ENCODE data around the gene NUDT1. TPM values are rescaled to one million over a fixed set of nuclear protein-coding genes. Genes with fewer than 3 reads are reported as not detected.

The NUDT1 gene
- total RNA-seq, 1 experiment from 2014 or later, result 84.7 TPM

- Histone ChIP-seq H3K23me2 (ENCODE audit: insufficient read length, low read depth, low read length, poor library complexity, severe bottlenecking) (no peaks in the 10 kb centered on the region), H4K91ac (ENCODE audit: insufficient read length, low read depth, low read length) (no peak overlapping the region), H3K9ac (ENCODE audit: extremely low read depth, insufficient read length, low read length) (no peak overlapping the region), H2BK12ac (ENCODE audit: insufficient read length, low read depth, low read length) (no peak overlapping the region), H3K56ac (ENCODE audit: insufficient read length, low read depth, low read length) (no peak overlapping the region), H2BK5ac (ENCODE audit: insufficient read length, low read length) (no peak overlapping the region), H3K18ac (ENCODE audit: insufficient read length, low read depth, low read length) (no peak overlapping the region), H3K4me1 (ENCODE audit: insufficient read depth, low read length) (no peaks in the 10 kb centered on the region), H3T11ph (ENCODE audit: low read length) (no peak overlapping the region), H2BK15ac (ENCODE audit: low read depth, low read length) (no peak overlapping the region), H2BK120ac (ENCODE audit: low read depth, low read length, poor library complexity, severe bottlenecking) (no peak overlapping the region), H3K23ac (ENCODE audit: insufficient read length, low read depth, low read length) (no peak overlapping the region), H3K27ac (ENCODE audit: insufficient read length, low read depth, low read length) (no peak overlapping the region), H2AFZ (ENCODE audit: low read length) (no peak overlapping the region), H3K79me2 (ENCODE audit: insufficient read depth, low read length) (no peaks in the 10 kb centered on the region), H3K4ac (ENCODE audit: low read depth, low read length) (no peak overlapping the region), H3K27me3 (ENCODE audit: insufficient read depth, low read length) (no peaks in the 10 kb centered on the region), H4K20me1 (ENCODE audit: control insufficient read depth, insufficient read depth, insufficient read length) (no peaks in the 10 kb centered on the region), H3K4me2 (ENCODE audit: insufficient read depth, insufficient read length, low read length) (no peak overlapping the region), H2AK5ac (ENCODE audit: insufficient read length, low read length) (no peak overlapping the region), H2BK20ac (ENCODE audit: low read depth, low read length, poor library complexity, severe bottlenecking) (no peak overlapping the region), H3K79me1 (ENCODE audit: insufficient read depth, low read depth, low read length, poor library complexity, severe bottlenecking) (peaks cover 5% of the 10 kb centered on the region), H4K8ac (replicated peaks; ENCODE audit: insufficient read length, low read depth, low read length) (no peak overlapping the region), H3K9me3 (ENCODE audit: control insufficient read depth, low read depth, low read length) (no peaks in the 10 kb centered on the region), H4K5ac (ENCODE audit: insufficient read length, low read depth, low read length) (no peak overlapping the region), H3K14ac (ENCODE audit: insufficient read depth, low read length) (no peak overlapping the region)
- TF ChIP-seq, protein P1, sequence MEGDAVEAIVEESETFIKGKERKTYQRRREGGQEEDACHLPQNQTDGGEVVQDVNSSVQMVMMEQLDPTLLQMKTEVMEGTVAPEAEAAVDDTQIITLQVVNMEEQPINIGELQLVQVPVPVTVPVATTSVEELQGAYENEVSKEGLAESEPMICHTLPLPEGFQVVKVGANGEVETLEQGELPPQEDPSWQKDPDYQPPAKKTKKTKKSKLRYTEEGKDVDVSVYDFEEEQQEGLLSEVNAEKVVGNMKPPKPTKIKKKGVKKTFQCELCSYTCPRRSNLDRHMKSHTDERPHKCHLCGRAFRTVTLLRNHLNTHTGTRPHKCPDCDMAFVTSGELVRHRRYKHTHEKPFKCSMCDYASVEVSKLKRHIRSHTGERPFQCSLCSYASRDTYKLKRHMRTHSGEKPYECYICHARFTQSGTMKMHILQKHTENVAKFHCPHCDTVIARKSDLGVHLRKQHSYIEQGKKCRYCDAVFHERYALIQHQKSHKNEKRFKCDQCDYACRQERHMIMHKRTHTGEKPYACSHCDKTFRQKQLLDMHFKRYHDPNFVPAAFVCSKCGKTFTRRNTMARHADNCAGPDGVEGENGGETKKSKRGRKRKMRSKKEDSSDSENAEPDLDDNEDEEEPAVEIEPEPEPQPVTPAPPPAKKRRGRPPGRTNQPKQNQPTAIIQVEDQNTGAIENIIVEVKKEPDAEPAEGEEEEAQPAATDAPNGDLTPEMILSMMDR (conservative IDR thresholded peaks at IDR 0.05), result no peak
- Mint-ChIP-seq H3K4me3 (no peak overlapping the region), H3K27me3 (ENCODE audit: low read depth) (peaks cover 2% of the 10 kb centered on the region), H3K36me3 (ENCODE audit: insufficient read depth in 1 of 3, low read depth in 3 of 3) (peaks cover 39 to 82% (median 77%) of the 10 kb centered on the region in 3 experiments; a peak in 6 of 7 replicates), H3K9me3 (no peaks in the 10 kb centered on the region), H3K4me1 (no peaks in the 10 kb centered on the region), H3K27ac (no peak overlapping the region; a peak in 1 of 7 replicates)
- WGBS (ENCODE audit: extremely low coverage, insufficient read length, low lambda C conversion rate), result no CpG with 5 or more reads among the region's 17 CpGs
- DNase-seq, result no peak
These were observed 21.1 kb upstream of the NUDT1 start for GRCh38 chr7:2220954-2221353.
